ENCODE results near the gene CFAP410.
"Not testable (repeated sequence)": the region's sequence is repeated elsewhere in the genome, so short reads cannot be mapped to it uniquely, and the experiment has no call there.

CFAP410 gene

GRCh38 chr21:44365251-44365966 lies 26.2 kb upstream of the CFAP410 start:
- Histone ChIP-seq H3K36me3 (replicated peaks in 1 of 2; ENCODE audit: control insufficient read depth in 2 of 2, insufficient read depth in 2 of 2, low read length in 2 of 2) (no peaks in the 10 kb centered on the region), H2AFZ (ENCODE audit: low read length) (no peak overlapping the region), H2BK120ac (ENCODE audit: low read depth, low read length) (no peak overlapping the region), H2BK12ac (ENCODE audit: low read length) (no peak overlapping the region), H3K23ac (ENCODE audit: low read depth, low read length, poor library complexity) (no peak overlapping the region), H2BK5ac (ENCODE audit: low read length) (no peak overlapping the region), H3K9me3 (replicated peaks in 1 of 2; ENCODE audit: control insufficient read depth in 2 of 2, insufficient read depth in 1 of 2, low read depth in 1 of 2, low read length in 2 of 2) (peaks cover 0 to 6% of the 10 kb centered on the region in 2 donors), H4K8ac (ENCODE audit: low read depth, low read length) (no peak overlapping the region), H4K91ac (ENCODE audit: low read depth, low read length, poor library complexity) (no peak overlapping the region), H3K4me3 (ENCODE audit: low read length in 2 of 2) (no peak overlapping the region), H3K4ac (ENCODE audit: low read length) (no peak overlapping the region), H3K9ac (ENCODE audit: low read depth, low read length, poor library complexity) (no peak overlapping the region), H3K14ac (ENCODE audit: low read length) (no peak overlapping the region), H3K79me1 (ENCODE audit: low read depth, low read length) (no peaks in the 10 kb centered on the region), H2AK5ac (ENCODE audit: low read depth, low read length) (no peak overlapping the region), H3K4me2 (ENCODE audit: insufficient read depth, low read length, poor library complexity, severe bottlenecking) (no peak overlapping the region), H2BK15ac (ENCODE audit: low read length) (no peak overlapping the region), H3K18ac (ENCODE audit: low read length) (no peak overlapping the region), H3K27ac (replicated peaks; ENCODE audit: low read length) (no peak overlapping the region), H3K27me3 (ENCODE audit: control insufficient read depth in 3 of 3, insufficient read depth in 3 of 3, low read depth in 1 of 3, low read length in 3 of 3) (peaks cover 0 to 26% (median 14%) of the 10 kb centered on the region in 3 experiments), H3K4me1 (ENCODE audit: control insufficient read depth in 2 of 2, insufficient read depth in 1 of 2, low read depth in 1 of 2, low read length in 2 of 2) (peaks cover 0 to 3% of the 10 kb centered on the region in 2 donors)
- WGBS, 2 donors (ENCODE audit: extremely low coverage in 2 of 2, insufficient read length in 2 of 2, insufficient replicate concordance in 1 of 2) = no CpG with 5 or more reads among the region's 18 CpGs
- no peak for DNase-seq (ENCODE audit: low spot score)

- DNase-seq (ENCODE audit: low spot score) = no peak
- Histone ChIP-seq H3K9ac (ENCODE audit: low read depth, low read length, poor library complexity) (no peak overlapping the region), H4K8ac (ENCODE audit: low read depth, low read length) (no peak overlapping the region), H3K4me1 (ENCODE audit: control insufficient read depth in 2 of 2, insufficient read depth in 1 of 2, low read depth in 1 of 2, low read length in 2 of 2) (no peaks in the 10 kb centered on the region), H4K91ac (ENCODE audit: low read depth, low read length, poor library complexity) (no peak overlapping the region), H3K27me3 (ENCODE audit: control insufficient read depth in 3 of 3, insufficient read depth in 3 of 3, low read depth in 1 of 3, low read length in 3 of 3) (peaks cover 0 to 20% (median 8%) of the 10 kb centered on the region in 3 experiments), H3K4me3 (ENCODE audit: low read length in 2 of 2) (no peak overlapping the region), H3K79me1 (ENCODE audit: low read depth, low read length) (no peaks in the 10 kb centered on the region), H3K4ac (ENCODE audit: low read length) (no peak overlapping the region), H3K14ac (ENCODE audit: low read length) (no peak overlapping the region), H3K23ac (ENCODE audit: low read depth, low read length, poor library complexity) (no peak overlapping the region), H2AK5ac (ENCODE audit: low read depth, low read length) (no peak overlapping the region), H2BK5ac (ENCODE audit: low read length) (no peak overlapping the region), H2AFZ (ENCODE audit: low read length) (no peak overlapping the region), H3K9me3 (replicated peaks in 1 of 2; ENCODE audit: control insufficient read depth in 2 of 2, insufficient read depth in 1 of 2, low read depth in 1 of 2, low read length in 2 of 2) (peaks cover 0 to 6% of the 10 kb centered on the region in 2 donors), H3K4me2 (ENCODE audit: insufficient read depth, low read length, poor library complexity, severe bottlenecking) (no peak overlapping the region), H3K18ac (ENCODE audit: low read length) (no peak overlapping the region), H3K36me3 (replicated peaks in 1 of 2; ENCODE audit: control insufficient read depth in 2 of 2, insufficient read depth in 2 of 2, low read length in 2 of 2) (no peaks in the 10 kb centered on the region), H2BK12ac (ENCODE audit: low read length) (no peak overlapping the region), H2BK15ac (ENCODE audit: low read length) (no peak overlapping the region), H3K27ac (replicated peaks; ENCODE audit: low read length) (no peak overlapping the region), H2BK120ac (ENCODE audit: low read depth, low read length) (no peak overlapping the region)
- no CpG with 5 or more reads among the region's 22 CpGs for WGBS, 2 donors (ENCODE audit: extremely low coverage in 2 of 2, insufficient read length in 2 of 2, insufficient replicate concordance in 1 of 2)
Measured at GRCh38 chr21:44364151-44365053, 25.2 kb upstream of the CFAP410 start.

- DNase-seq (ENCODE audit: low spot score) = no peak
- Histone ChIP-seq H4K91ac (ENCODE audit: low read depth, low read length, poor library complexity) (no peak overlapping the region), H3K4me2 (ENCODE audit: insufficient read depth, low read length, poor library complexity, severe bottlenecking) (no peak overlapping the region), H3K27ac (replicated peaks; ENCODE audit: low read length) (no peak overlapping the region), H2BK5ac (ENCODE audit: low read length) (no peak overlapping the region), H2BK15ac (ENCODE audit: low read length) (no peak overlapping the region), H3K9me3 (replicated peaks in 1 of 2; ENCODE audit: control insufficient read depth in 2 of 2, insufficient read depth in 1 of 2, low read depth in 1 of 2, low read length in 2 of 2) (peaks cover 0 to 6% of the 10 kb centered on the region in 2 donors), H2AK5ac (ENCODE audit: low read depth, low read length) (no peak overlapping the region), H2BK12ac (ENCODE audit: low read length) (no peak overlapping the region), H3K27me3 (ENCODE audit: control insufficient read depth in 3 of 3, insufficient read depth in 3 of 3, low read depth in 1 of 3, low read length in 3 of 3) (peaks cover 0 to 11% (median 0%) of the 10 kb centered on the region in 3 experiments), H3K4me3 (ENCODE audit: low read length in 2 of 2) (no peak overlapping the region), H3K14ac (ENCODE audit: low read length) (no peak overlapping the region), H3K36me3 (replicated peaks in 1 of 2; ENCODE audit: control insufficient read depth in 2 of 2, insufficient read depth in 2 of 2, low read length in 2 of 2) (no peaks in the 10 kb centered on the region), H3K23ac (ENCODE audit: low read depth, low read length, poor library complexity) (no peak overlapping the region), H3K4me1 (ENCODE audit: control insufficient read depth in 2 of 2, insufficient read depth in 1 of 2, low read depth in 1 of 2, low read length in 2 of 2) (no peaks in the 10 kb centered on the region), H3K4ac (ENCODE audit: low read length) (no peak overlapping the region), H2BK120ac (ENCODE audit: low read depth, low read length) (no peak overlapping the region), H4K8ac (ENCODE audit: low read depth, low read length) (no peak overlapping the region), H2AFZ (ENCODE audit: low read length) (no peak overlapping the region), H3K9ac (ENCODE audit: low read depth, low read length, poor library complexity) (no peak overlapping the region), H3K18ac (ENCODE audit: low read length) (no peak overlapping the region), H3K79me1 (ENCODE audit: low read depth, low read length) (no peaks in the 10 kb centered on the region)
- no CpG with 5 or more reads among the region's 1 CpG for WGBS, 2 donors (ENCODE audit: extremely low coverage in 2 of 2, insufficient read length in 2 of 2, insufficient replicate concordance in 1 of 2)
Measured at GRCh38 chr21:44363278-44363677, 24.1 kb upstream of the CFAP410 start.

- H3K36me3 ChIP-seq (replicated peaks in 1 of 2; ENCODE audit: control insufficient read depth in 2 of 2, insufficient read depth in 2 of 2, low read length in 2 of 2); DNase-seq (ENCODE audit: low spot score); H3K79me1 ChIP-seq (ENCODE audit: low read depth, low read length); H3K9ac ChIP-seq (ENCODE audit: low read depth, low read length, poor library complexity); H2BK5ac ChIP-seq (ENCODE audit: low read length); H2AFZ ChIP-seq (ENCODE audit: low read length); H3K27ac ChIP-seq (replicated peaks; ENCODE audit: low read length); H3K9me3 ChIP-seq (replicated peaks in 1 of 2; ENCODE audit: control insufficient read depth in 2 of 2, insufficient read depth in 1 of 2, low read depth in 1 of 2, low read length in 2 of 2); H3K27me3 ChIP-seq (ENCODE audit: control insufficient read depth in 3 of 3, insufficient read depth in 3 of 3, low read depth in 1 of 3, low read length in 3 of 3); H2BK12ac ChIP-seq (ENCODE audit: low read length); H3K18ac ChIP-seq (ENCODE audit: low read length); H3K4me1 ChIP-seq (ENCODE audit: control insufficient read depth in 2 of 2, insufficient read depth in 1 of 2, low read depth in 1 of 2, low read length in 2 of 2); H2AK5ac ChIP-seq (ENCODE audit: low read depth, low read length); H3K4ac ChIP-seq (ENCODE audit: low read length); H3K14ac ChIP-seq (ENCODE audit: low read length); H4K91ac ChIP-seq (ENCODE audit: low read depth, low read length, poor library complexity); H2BK120ac ChIP-seq (ENCODE audit: low read depth, low read length); H3K4me3 ChIP-seq (ENCODE audit: low read length in 2 of 2); H3K23ac ChIP-seq (ENCODE audit: low read depth, low read length, poor library complexity); H4K8ac ChIP-seq (ENCODE audit: low read depth, low read length); H2BK15ac ChIP-seq (ENCODE audit: low read length); H3K4me2 ChIP-seq (ENCODE audit: insufficient read depth, low read length, poor library complexity, severe bottlenecking): not testable (repeated sequence)
- WGBS, 2 donors (ENCODE audit: extremely low coverage in 2 of 2, insufficient read length in 2 of 2, insufficient replicate concordance in 1 of 2) = no CpG with 5 or more reads among the region's 5 CpGs
Measured at GRCh38 chr21:44361903-44362302, 22.7 kb upstream of the CFAP410 start.

Measured in neuronal stem cell (in vitro differentiated cells).